ENCODE measurements around the gene PRSS23.
"Not testable (repeated sequence)": the region's sequence is repeated elsewhere in the genome, so short reads cannot be mapped to it uniquely, and the experiment has no call there.

The PRSS23 gene, protein sequence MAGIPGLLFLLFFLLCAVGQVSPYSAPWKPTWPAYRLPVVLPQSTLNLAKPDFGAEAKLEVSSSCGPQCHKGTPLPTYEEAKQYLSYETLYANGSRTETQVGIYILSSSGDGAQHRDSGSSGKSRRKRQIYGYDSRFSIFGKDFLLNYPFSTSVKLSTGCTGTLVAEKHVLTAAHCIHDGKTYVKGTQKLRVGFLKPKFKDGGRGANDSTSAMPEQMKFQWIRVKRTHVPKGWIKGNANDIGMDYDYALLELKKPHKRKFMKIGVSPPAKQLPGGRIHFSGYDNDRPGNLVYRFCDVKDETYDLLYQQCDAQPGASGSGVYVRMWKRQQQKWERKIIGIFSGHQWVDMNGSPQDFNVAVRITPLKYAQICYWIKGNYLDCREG

DNA sequence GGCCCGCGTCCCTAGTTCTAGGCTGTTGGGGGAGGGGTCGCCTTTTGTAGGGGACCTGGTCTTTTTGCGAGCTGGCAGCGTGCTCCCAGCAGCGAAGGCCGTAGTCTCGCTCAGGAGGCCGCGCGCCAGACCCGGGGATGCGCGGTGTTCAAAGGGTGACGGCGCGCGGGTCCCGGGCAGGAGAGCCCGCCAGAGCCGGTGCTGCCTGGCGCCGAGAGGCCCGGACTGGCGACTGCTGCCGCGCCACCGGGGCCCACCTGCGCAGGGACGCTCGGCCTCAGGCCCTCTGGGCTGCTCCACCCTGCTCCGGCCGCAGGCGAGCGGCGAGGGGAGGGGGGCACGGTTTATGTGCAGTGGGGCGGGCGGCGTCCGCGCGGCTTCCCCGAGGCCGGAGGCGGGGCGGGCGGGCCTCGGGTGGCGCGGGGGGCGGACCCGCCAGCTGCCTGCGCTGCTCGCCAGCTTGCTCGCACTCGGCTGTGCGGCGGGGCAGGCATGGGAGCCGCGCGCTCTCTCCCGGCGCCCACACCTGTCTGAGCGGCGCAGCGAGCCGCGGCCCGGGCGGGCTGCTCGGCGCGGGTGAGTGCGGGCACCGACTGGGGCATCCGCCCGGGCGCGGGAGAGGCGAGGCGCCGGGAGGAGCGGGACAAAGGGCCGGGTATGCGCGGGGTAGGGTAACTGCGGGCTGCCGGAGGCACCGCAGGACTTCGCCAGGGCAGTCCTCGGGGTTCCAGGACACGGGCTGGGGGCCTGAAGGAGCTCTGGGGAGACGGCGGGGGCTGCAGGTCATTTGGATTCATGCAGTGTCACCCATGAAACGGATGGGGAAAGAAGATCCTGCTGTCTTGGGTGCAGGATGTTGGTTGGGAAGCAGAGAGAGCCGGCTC is at the start of gene PRSS23:
Gene PRSS23, plus strand, starts transcription at position 467 of the 884 bp plus-strand sequence. CDS start 7,102 bp downstream, outside the sequence.
- in situ Hi-C loops (cut with MboI; ENCODE audit: low sequenced_read_pairs): no loop called here
- Histone ChIP-seq H3K4me3 (peak within 1 kb of the TSS; percentile 33), H3K36me3 (replicated peaks) (no peaks in the 10 kb centered on the region), H3K27me3 (ENCODE audit: low read depth) (no peaks in the 10 kb centered on the region; the same call in 1 of the 2 replicates), H3K9me3 (no peaks in the 10 kb centered on the region), H3K4me1 (peaks cover 3% of the 10 kb centered on the region)
- DNase-seq (ENCODE audit: low spot score in 2 of 2): peak; percentile 45 to 78

DNA sequence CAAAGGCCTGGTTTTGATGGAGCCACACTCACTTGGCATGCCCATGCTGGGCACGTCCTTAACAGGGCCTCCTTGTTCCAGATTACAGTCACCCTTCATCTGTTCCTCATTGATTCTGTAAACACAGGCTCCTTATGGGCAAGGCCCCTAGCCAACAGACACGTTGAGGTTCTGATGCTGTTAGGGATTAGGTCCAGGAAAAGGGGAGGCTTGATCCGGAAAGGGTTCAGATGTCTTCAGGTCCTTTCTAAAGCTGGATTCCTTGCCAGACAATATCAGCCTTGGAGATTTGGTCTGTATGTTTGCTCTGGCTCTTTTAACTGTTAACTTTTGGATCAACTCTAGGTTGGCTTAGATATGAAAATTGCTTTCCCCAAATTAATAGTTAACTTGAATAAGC is 46.9 kb upstream of the PRSS23 start:
- DNase-seq (ENCODE audit: low spot score in 2 of 2): no peak
- H3K27me3 ChIP-seq (ENCODE audit: low read depth): no peaks in the 10 kb centered on the region; the same call in 1 of the 2 replicates
- in situ Hi-C loops (cut with MboI; ENCODE audit: low sequenced_read_pairs): no loop called here
- no peaks in the 10 kb centered on the region for H3K4me1 ChIP-seq
- no peak overlapping the region for H3K4me3 ChIP-seq
- no peaks in the 10 kb centered on the region for H3K9me3 ChIP-seq
- no peaks in the 10 kb centered on the region for H3K36me3 ChIP-seq (replicated peaks)

DNA sequence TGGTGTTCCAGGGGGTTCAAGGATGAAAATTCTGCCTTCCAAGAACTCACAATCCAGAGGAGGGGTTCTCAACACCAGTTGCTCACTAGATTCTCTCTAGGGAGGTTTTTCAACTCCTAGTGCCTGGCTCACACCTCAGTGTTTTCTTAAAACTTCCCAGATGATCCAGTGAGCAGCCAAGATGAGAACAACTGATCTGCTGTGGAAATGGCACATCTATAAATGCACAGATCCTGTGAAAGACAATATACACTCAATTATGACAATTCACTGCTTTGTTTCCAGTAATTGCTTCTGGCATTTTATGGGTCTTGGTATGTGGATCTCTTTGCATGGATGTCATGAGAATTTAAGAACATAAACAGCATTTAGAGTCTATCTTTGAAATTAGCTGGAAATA is 45.2 kb upstream of the PRSS23 start:
- Histone ChIP-seq H3K4me3 (no peak overlapping the region), H3K27me3 (ENCODE audit: low read depth) (no peaks in the 10 kb centered on the region; the same call in 1 of the 2 replicates), H3K4me1 (no peaks in the 10 kb centered on the region), H3K36me3 (replicated peaks) (no peaks in the 10 kb centered on the region), H3K9me3 (no peaks in the 10 kb centered on the region)
- no peak for DNase-seq (ENCODE audit: low spot score in 2 of 2)
- in situ Hi-C loops (cut with MboI; ENCODE audit: low sequenced_read_pairs): no loop called here

DNA sequence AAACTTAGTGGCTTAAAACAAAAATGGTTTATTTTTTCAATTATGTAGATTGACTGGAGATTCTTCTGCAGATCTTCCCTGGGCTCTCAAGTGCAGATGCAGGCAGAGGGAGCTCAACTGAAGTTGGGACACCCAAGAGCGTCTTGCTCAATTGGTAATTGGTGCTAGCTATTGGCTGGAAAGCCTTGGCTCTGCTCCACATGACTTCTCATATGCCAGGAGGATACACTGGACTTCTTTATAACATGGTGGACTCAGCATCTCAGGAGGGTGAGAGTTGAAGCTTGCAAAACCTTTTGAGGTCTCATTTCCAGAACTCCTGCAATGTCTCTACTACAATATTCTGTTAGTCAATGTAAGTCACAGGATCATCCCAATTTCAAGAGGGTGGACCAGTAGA is 42.2 kb upstream of the PRSS23 start:
- Histone ChIP-seq H3K4me1 (no peaks in the 10 kb centered on the region), H3K4me3 (no peak overlapping the region), H3K36me3 (replicated peaks) (no peaks in the 10 kb centered on the region), H3K27me3 (ENCODE audit: low read depth) (no peaks in the 10 kb centered on the region), H3K9me3 (no peaks in the 10 kb centered on the region)
- DNase-seq (ENCODE audit: low spot score in 2 of 2): no peak
- in situ Hi-C loops (cut with MboI; ENCODE audit: low sequenced_read_pairs): no loop called here

DNA sequence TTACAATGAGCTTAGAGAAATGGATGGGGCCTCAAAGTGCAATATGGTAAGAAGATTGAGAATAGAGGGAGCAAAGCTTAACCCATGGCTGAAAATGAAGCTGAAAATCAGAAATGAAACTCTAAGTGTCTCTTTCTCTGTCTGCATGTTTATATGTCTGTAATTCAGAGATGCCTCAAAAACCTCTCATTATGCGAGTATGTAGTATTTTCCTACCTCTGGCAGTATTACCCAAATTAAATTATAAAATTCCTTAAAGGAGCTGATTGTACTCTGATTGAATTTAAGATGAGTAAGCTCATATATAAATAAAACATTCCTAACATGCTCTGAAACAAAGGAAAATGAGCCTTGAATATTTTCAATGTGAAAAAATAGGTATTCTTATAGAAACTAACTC is 39.8 kb upstream of the PRSS23 start:
- Histone ChIP-seq H3K27me3 (ENCODE audit: low read depth) (no peaks in the 10 kb centered on the region), H3K36me3 (replicated peaks) (no peaks in the 10 kb centered on the region), H3K4me3 (no peak overlapping the region), H3K4me1 (no peaks in the 10 kb centered on the region), H3K9me3 (no peaks in the 10 kb centered on the region)
- in situ Hi-C loops (cut with MboI; ENCODE audit: low sequenced_read_pairs): no loop called here
- DNase-seq (ENCODE audit: low spot score in 2 of 2): no peak

DNA sequence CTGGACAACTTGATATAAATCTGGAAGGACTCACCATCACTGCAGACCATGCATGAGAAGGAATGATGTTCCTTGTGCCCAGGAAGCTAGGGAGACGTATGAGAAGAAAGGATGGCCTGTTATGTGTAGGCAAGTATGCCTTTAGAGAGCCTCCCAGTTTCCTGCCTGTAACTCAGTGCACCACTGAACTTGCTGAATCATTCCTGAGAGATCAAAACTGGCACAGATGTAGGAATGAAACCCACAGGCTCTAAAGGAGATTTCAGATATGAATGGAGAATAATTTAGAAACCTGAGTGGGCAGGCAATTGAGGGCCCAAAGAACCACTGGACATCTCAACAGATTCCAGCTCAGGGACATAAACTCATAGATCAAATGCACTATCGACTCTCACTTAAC is 38.4 kb upstream of the PRSS23 start:
- in situ Hi-C loops (cut with MboI; ENCODE audit: low sequenced_read_pairs): no loop called here
- no peak for DNase-seq (ENCODE audit: low spot score in 2 of 2)
- no peaks in the 10 kb centered on the region for H3K36me3 ChIP-seq (replicated peaks)

DNA sequence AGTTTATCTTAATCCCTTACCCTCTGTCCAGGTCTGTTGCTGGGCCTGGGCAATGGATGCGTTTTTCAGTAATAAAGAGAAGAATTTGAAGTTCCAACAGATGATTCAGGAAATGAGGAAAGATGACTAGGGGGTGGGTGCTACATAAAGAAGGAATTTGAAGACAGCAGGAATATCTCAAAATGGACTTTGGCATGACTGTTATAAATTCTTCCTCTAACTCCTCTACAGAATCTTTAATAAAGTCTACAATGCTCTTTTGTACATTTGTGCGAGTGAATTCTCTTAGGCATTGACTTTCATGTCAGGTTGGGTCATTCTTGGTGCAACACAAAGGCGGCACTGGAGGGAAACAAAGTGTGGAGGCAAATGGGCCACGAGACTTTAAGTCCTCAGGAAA is 35.1 kb upstream of the PRSS23 start:
- H3K9me3 ChIP-seq: no peaks in the 10 kb centered on the region
- H3K36me3 ChIP-seq (replicated peaks): no peaks in the 10 kb centered on the region
- no peaks in the 10 kb centered on the region for H3K4me1 ChIP-seq
- in situ Hi-C loops (cut with MboI; ENCODE audit: low sequenced_read_pairs): no loop called here
- no peak for DNase-seq (ENCODE audit: low spot score in 2 of 2)
- H3K27me3 ChIP-seq (ENCODE audit: low read depth): no peaks in the 10 kb centered on the region
- H3K4me3 ChIP-seq: no peak overlapping the region

More for the DNA sequence above, 38.4 kb upstream of the PRSS23 start:
- no peak overlapping the region for H3K4me3 ChIP-seq
- no peaks in the 10 kb centered on the region for H3K9me3 ChIP-seq
- H3K4me1 ChIP-seq: no peaks in the 10 kb centered on the region
- H3K27me3 ChIP-seq (ENCODE audit: low read depth): no peaks in the 10 kb centered on the region

DNA sequence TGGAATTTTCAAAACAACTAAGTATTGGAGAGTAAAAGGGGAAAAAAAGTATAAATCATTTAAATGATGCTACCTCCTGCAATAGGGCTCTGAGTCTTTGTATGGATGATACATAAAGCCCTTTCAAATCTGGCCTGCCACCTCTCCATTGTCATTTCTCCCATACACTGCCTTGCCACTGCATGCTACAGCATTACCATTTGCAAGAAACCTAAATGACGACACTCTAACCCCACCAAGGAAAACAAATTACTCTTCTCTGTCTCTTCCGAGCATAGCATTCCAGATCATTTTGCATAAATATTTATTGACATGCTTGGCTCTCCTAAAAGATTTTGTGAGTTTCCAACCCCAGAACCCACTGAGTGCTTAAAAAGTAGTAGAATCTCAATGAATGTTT is 34.5 kb upstream of the PRSS23 start:
- H3K4me1 ChIP-seq: no peaks in the 10 kb centered on the region
- in situ Hi-C loops (cut with MboI; ENCODE audit: low sequenced_read_pairs): no loop called here
- DNase-seq (ENCODE audit: low spot score in 2 of 2): no peak
- H3K9me3 ChIP-seq: no peaks in the 10 kb centered on the region
- H3K36me3 ChIP-seq (replicated peaks): no peaks in the 10 kb centered on the region
- no peaks in the 10 kb centered on the region for H3K27me3 ChIP-seq (ENCODE audit: low read depth)
- H3K4me3 ChIP-seq: no peak overlapping the region

DNA sequence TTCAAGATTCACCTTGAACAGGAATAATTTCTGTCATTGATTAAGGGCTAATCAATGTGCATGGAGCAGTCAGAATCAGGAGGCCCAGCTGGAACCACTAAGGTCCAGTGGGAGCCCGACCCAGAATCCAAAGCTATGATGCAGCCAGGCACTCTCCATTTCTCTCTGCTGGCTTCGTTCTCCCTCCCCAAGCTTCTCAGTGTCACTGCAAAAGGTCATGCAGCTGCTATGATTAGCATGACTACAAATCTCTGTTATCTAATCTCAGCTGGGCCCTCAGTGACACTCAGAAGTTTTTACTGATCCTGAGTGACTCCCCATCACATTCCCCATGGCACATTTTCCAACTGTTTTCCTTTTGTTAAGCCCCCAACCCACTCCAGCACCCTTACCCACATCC is 31.1 kb upstream of the PRSS23 start:
- no peaks in the 10 kb centered on the region for H3K9me3 ChIP-seq
- no peaks in the 10 kb centered on the region for H3K4me1 ChIP-seq
- DNase-seq (ENCODE audit: low spot score in 2 of 2): no peak
- no peak overlapping the region for H3K4me3 ChIP-seq
- in situ Hi-C loops (cut with MboI; ENCODE audit: low sequenced_read_pairs): no loop called here
- no peaks in the 10 kb centered on the region for H3K36me3 ChIP-seq (replicated peaks)
- H3K27me3 ChIP-seq (ENCODE audit: low read depth): no peaks in the 10 kb centered on the region

DNA sequence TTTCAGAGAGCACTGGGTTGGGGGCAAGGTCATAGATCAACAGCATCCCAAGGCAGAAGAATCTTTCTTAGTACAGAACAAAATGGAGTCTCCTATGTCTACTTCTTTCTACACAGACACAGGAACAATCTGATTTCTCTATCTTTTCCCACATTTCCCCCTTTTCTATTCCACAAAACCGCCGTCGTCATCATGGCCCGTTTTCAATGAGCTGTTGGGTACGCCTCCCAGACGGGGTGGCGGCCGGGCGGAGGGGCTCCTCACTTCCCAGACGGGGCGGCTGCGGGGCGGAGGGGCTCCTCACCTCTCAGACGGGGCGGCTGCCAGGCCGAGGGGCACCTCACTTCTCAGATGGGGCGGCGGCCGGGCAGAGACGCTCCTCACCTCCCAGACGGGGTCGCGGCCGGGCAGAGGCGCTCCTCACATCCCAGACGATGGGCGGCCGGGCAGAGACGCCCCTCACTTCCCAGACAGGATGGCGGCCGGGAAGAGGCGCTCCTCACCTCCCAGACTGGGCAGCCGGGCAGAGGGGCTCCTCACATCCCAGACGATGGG is 29.8 kb upstream of the PRSS23 start:
- DNase-seq (ENCODE audit: low spot score in 2 of 2); H3K36me3 ChIP-seq (replicated peaks); in situ Hi-C loops (cut with MboI; ENCODE audit: low sequenced_read_pairs); H3K9me3 ChIP-seq; H3K27me3 ChIP-seq (ENCODE audit: low read depth); H3K4me3 ChIP-seq; H3K4me1 ChIP-seq: not testable (repeated sequence)

DNA sequence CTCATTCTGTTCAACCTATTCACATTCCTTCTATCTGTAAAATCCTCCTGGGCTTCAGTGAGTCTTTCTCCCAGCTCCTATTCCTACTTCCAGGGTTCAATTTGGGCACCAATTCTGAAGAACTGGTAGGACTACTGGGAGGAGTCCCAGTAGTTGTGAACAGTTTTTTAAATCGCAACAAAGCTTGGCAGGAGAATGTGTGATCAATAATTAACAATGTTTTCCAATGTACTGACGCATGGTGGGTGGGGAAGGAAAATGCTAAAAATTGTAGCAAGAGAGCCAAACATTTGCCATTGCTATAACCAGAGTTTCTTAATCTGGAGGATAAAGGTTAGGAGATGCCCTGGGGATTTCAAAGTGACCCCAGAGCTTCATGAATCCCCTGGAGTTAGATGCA is 27.3 kb upstream of the PRSS23 start:
- DNase-seq (ENCODE audit: low spot score in 2 of 2): no peak
- in situ Hi-C loops (cut with MboI; ENCODE audit: low sequenced_read_pairs): no loop called here
- H3K9me3 ChIP-seq: no peaks in the 10 kb centered on the region
- H3K4me1 ChIP-seq: no peaks in the 10 kb centered on the region
- H3K36me3 ChIP-seq (replicated peaks): no peaks in the 10 kb centered on the region
- H3K27me3 ChIP-seq (ENCODE audit: low read depth): 0 out of 2 replicates have a peak, but pooled peaks cover 3% of the 10 kb centered on the region
- H3K4me3 ChIP-seq: no peak overlapping the region

DNA sequence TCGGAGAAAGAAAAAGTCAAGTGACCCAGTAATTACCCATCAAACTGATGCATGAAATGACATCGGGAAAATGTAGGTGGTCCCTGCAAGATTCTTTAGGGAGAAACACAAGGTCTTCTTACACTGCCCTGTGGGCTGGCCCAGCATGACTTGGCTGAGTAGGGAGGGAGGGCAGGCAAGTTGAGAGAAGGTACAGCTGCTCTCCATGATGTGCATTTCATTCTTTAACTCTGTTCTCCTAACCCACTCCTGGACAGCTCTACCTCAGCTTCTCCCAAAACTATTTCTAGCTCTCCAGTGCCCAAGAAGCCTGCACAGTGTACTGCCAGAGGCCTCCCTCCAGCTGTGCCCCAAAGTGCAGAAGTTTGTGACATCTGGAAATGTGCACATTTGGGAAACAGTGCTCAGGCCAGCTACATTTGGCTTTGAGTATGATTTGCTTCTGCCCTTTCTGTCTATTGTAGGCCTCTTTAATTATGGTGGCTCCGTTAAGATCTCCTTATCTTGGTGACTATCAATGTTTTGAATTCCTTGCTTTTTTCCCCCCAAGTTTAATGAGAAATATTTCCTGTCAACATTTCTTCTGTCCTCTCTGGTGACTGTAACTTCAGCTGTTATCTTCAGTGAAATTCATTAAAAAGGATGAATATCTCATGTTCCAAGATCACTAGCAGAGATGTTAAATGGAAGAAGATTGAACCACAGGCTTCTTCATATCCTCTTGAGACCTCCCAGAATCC is 26.7 kb upstream of the PRSS23 start:
- 0 out of 2 replicates have a peak, but pooled peaks cover 3% of the 10 kb centered on the region for H3K27me3 ChIP-seq (ENCODE audit: low read depth)
- DNase-seq (ENCODE audit: low spot score in 2 of 2): no peak
- H3K4me1 ChIP-seq: no peaks in the 10 kb centered on the region
- no peak overlapping the region for H3K4me3 ChIP-seq
- in situ Hi-C loops (cut with MboI; ENCODE audit: low sequenced_read_pairs): no loop called here
- no peaks in the 10 kb centered on the region for H3K36me3 ChIP-seq (replicated peaks)
- no peaks in the 10 kb centered on the region for H3K9me3 ChIP-seq

DNA sequence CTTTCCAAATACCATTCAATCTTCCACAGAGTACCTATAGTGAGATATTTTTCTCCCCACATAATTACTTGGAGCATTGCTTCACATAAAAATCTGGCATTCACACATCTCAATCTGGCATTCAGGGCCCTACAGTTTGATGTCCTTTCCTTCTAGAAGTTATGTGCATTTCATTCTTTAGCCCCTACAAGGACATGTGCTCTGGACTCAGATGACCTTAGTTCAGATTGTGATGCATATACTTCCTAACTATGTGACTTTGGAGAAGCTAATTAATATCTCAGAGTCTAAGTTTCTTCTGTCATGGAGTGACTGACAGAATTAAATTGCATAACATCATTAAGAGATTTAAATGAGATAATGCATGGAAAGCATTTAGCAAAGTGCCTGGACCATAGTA is 25.9 kb upstream of the PRSS23 start:
- Histone ChIP-seq H3K9me3 (no peaks in the 10 kb centered on the region), H3K27me3 (ENCODE audit: low read depth) (0 out of 2 replicates have a peak, but pooled peaks cover 4% of the 10 kb centered on the region), H3K4me3 (no peak overlapping the region), H3K36me3 (replicated peaks) (no peaks in the 10 kb centered on the region), H3K4me1 (no peaks in the 10 kb centered on the region)
- in situ Hi-C loops (cut with MboI; ENCODE audit: low sequenced_read_pairs): no loop called here
- no peak for DNase-seq (ENCODE audit: low spot score in 2 of 2)
